Prostate gland (tissue), 2 donors: ENCODE results near the gene RAB1B.

Source experiments
- POLR2A ChIP-seq: fragments of 450-650 bp; IDR thresholded peaks from one replicate; pipeline ENCODE4 v1.6.1; 2016; ENCODE audit warnings: antibody characterized with exemption, mild to moderate bottlenecking
- POLR2AphosphoS5 ChIP-seq: sonication (generic); formaldehyde crosslinking; IDR thresholded peaks from one replicate; pipeline ENCODE4 v1.6.1; 2017; ENCODE audit warnings: antibody characterized with exemption
- TF ChIP-seq, protein P1 (sequence below), 4 experiments: fragments of 200-600 bp in 2 of 4; fragments of 450-650 bp in 2 of 4; sonication (generic) in 2 of 4; IDR thresholded peaks; 1 replicate in 3 of 4; 2 replicates in 1 of 4; pipeline ENCODE4 v1.5.1; 2016 to 2019; ENCODE audit warnings: antibody characterized with exemption in 4 of 4, mild to moderate bottlenecking in 2 of 4, moderate library complexity in 2 of 4

DNA sequence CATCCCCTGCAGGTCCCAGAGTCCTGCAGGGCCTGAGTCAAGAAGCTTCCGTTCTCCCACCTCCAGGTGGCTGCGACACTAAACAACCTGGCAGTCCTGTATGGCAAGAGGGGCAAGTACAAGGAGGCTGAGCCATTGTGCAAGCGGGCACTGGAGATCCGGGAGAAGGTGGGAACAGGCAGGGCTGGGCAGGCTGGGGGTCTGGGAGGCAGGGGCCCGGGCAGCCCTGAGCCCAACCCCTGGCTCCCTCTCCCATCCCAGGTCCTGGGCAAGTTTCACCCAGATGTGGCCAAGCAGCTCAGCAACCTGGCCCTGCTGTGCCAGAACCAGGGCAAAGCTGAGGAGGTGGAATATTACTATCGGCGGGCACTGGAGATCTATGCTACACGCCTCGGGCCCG, 4.7 kb upstream of the RAB1B start:
- TF ChIP-seq, protein P1, sequence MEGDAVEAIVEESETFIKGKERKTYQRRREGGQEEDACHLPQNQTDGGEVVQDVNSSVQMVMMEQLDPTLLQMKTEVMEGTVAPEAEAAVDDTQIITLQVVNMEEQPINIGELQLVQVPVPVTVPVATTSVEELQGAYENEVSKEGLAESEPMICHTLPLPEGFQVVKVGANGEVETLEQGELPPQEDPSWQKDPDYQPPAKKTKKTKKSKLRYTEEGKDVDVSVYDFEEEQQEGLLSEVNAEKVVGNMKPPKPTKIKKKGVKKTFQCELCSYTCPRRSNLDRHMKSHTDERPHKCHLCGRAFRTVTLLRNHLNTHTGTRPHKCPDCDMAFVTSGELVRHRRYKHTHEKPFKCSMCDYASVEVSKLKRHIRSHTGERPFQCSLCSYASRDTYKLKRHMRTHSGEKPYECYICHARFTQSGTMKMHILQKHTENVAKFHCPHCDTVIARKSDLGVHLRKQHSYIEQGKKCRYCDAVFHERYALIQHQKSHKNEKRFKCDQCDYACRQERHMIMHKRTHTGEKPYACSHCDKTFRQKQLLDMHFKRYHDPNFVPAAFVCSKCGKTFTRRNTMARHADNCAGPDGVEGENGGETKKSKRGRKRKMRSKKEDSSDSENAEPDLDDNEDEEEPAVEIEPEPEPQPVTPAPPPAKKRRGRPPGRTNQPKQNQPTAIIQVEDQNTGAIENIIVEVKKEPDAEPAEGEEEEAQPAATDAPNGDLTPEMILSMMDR (IDR thresholded peaks at IDR 0.05): no peak
- TF ChIP-seq POLR2AphosphoS5: no peak
- TF ChIP-seq POLR2A: no peak
